Measurements from ENCODE around the gene CMC4. TPM values are rescaled to one million over a fixed set of nuclear protein-coding genes. Genes with fewer than 3 reads are reported as not detected.

The CMC4 gene
- total and polyA plus RNA-seq, 9 of the 15 experiments (the other 6 are each of a cell fraction or from before 2014, with no cell fraction given): 3.5 to 16.9 (median 8.2) TPM

GRCh38 chrX:155023907-155024833, 46.8 kb downstream of the CMC4 start (continued):
- TF ChIP-seq FOXA3 (CRISPR knock-in tag; conservative IDR thresholded peaks at IDR 0.05 in 1 of 2, IDR thresholded peaks at IDR 0.05 in 1 of 2) (no peak), ZNF124 (CRISPR knock-in tag; IDR thresholded peaks at IDR 0.05) (no peak), CTBP1 (IDR thresholded peaks at IDR 0.05; ENCODE audit: borderline replicate concordance) (0 out of 2 replicates have a peak, but pooled peaks have one; percentile 12), ZNF75A (CRISPR knock-in tag; IDR thresholded peaks at IDR 0.05) (no peak), STAT6 (CRISPR knock-in tag; IDR thresholded peaks at IDR 0.05) (no peak), DPF2 (IDR thresholded peaks at IDR 0.05) (peak; percentile 54), MTA1 (IDR thresholded peaks at IDR 0.05; ENCODE audit: borderline replicate concordance) (0 out of 2 replicates have a peak, but pooled peaks have one; percentile 14)

DNA sequence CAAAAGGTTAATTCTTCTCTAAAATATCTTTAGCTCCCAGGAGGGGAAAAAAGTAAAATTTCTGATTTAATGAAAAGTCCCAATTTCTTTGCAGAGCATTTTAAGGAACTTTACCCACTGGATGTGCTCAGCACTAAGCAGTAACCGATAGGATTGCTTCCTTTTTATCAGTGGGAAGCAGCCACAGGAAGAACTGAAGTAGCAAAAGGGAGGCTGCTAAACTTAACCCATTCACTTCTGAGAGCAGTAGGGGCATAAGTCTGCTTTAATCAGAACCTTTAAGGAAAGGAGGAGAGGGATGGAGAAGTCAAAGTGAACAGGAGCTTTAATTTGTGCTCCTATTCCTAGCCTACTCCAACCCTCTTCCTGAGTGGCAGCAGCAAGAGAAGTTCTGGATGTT, 48.4 kb downstream of the CMC4 start, which contains the start of gene F8:
TSS of gene F8 (minus strand) at position 139 of the 400 bp plus-strand sequence. CDS start 171 bp downstream, outside the sequence.
- H3K27me3 ChIP-seq (ENCODE audit: control insufficient read depth in 2 of 2, insufficient read depth in 2 of 2, low read length in 2 of 2): no peaks in the 10 kb centered on the region
- intact Hi-C loops (cut with micrococcal nuclease): no loop called here
- H3K27ac ChIP-seq (ENCODE audit: extremely low read depth, low read depth, low read length): peak within 1 kb of the TSS; percentile 18; the same call in 1 of the 3 replicates
- CTCF ChIA-PET (ENCODE audit: low intra/inter-chr PET ratio): no interaction called here
- H2AFZ ChIP-seq (ENCODE audit: low read depth, low read length): peak within 1 kb of the TSS; percentile 76
- peak within 1 kb of the TSS; percentile 77 for H3K4me2 ChIP-seq (ENCODE audit: insufficient read depth, low read length)
- in situ Hi-C loops (cut with MboI): no loop called here
- H3K4me3 ChIP-seq: no peak within 1 kb of the TSS; the same call in 1 of the 2 replicates
- H4K20me1 ChIP-seq (replicated peaks; ENCODE audit: control insufficient read depth, insufficient read depth, low read length): no peaks in the 10 kb centered on the region
- FAIRE-seq: peak; percentile 74
- H3K9me3 ChIP-seq (replicated peaks; ENCODE audit: control insufficient read depth, insufficient read depth, low read depth, low read length): no peaks in the 10 kb centered on the region
- POLR2A ChIA-PET: no interaction called here
- H3K79me2 ChIP-seq (ENCODE audit: control insufficient read depth, insufficient read depth, low read length): peaks cover 6% of the 10 kb centered on the region
- DNase-seq (ENCODE audit: extremely low read depth in 1 of 4, low spot score in 3 of 4): peak in 2 of 4 experiments; percentile 33 to 60
- H3K9ac ChIP-seq (ENCODE audit: insufficient read depth in 1 of 2, low read depth in 2 of 2, low read length in 2 of 2): peak within 1 kb of the TSS; percentile 26 to 43; a peak in 2 of 4 replicates
- H3K9me1 ChIP-seq (ENCODE audit: control insufficient read depth, insufficient read depth, low read length): no peaks in the 10 kb centered on the region
- ATAC-seq: no peak
- 0% methylated on average over 1 of the region's 1 CpG for WGBS (ENCODE audit: insufficient coverage, low coverage, missing lambda C conversion rate)
- BruUV-seq (replicated peaks): no TSS peak
- peaks cover 14 to 31% of the 10 kb centered on the region in 2 experiments for H3K4me1 ChIP-seq (replicated peaks in 1 of 2; ENCODE audit: control insufficient read depth in 2 of 2, insufficient read depth in 2 of 2, low read length in 2 of 2)
- no peaks in the 10 kb centered on the region for H3K36me3 ChIP-seq (ENCODE audit: control insufficient read depth, insufficient read depth, low read length)
- peak; percentile 98 for TF ChIP-seq ZNF24 (IDR thresholded peaks at IDR 0.05)
- TF ChIP-seq NUFIP1 (IDR thresholded peaks at IDR 0.05; ENCODE audit: partially characterized antibody): no peak
- no peak for TF ChIP-seq HOXB6 (CRISPR knock-in tag; IDR thresholded peaks at IDR 0.05; ENCODE audit: borderline replicate concordance)
- no peak for TF ChIP-seq TFAM (CRISPR knock-in tag; conservative IDR thresholded peaks at IDR 0.05)
- TF ChIP-seq SFPQ (IDR thresholded peaks at IDR 0.05; ENCODE audit: low read depth, low read length): no peak
- TF ChIP-seq POLR2G (IDR thresholded peaks at IDR 0.05; ENCODE audit: low read depth, low read length): no peak
- TF ChIP-seq EP300 (IDR thresholded peaks at IDR 0.05; ENCODE audit: low read length): peak; percentile 73
- no peak for TF ChIP-seq JUNB (CRISPR knock-in tag; conservative IDR thresholded peaks at IDR 0.05)
- TF ChIP-seq KLF16 (IDR thresholded peaks at IDR 0.05): no peak
- TF ChIP-seq ARID1B (IDR thresholded peaks at IDR 0.05): peak; percentile 75
